A172 (cell line): ENCODE measurements around the gene NSG1. TPM values are rescaled to one million over a fixed set of nuclear protein-coding genes. Genes with fewer than 3 reads are reported as not detected.
"Not testable (repeated sequence)": the region's sequence is repeated elsewhere in the genome, so short reads cannot be mapped to it uniquely, and the experiment has no call there.

Experiments
- DNase-seq: peaks from one replicate; pipeline ENCODE4 v3.0.0-alpha.2; 2015; ENCODE audit warnings: low spot score
- total RNA-seq: library from RNA; depleted of rRNA; stranded (reverse); fragments of >200 nt; shearing (Covaris generic); gene quantifications from 2 replicates; pipeline ENCODE4 v1.2.3, GENCODE V29; 2014

The NSG1 gene
- total RNA-seq, 1 experiment from 2014 or later, result 9.2 TPM

DNA sequence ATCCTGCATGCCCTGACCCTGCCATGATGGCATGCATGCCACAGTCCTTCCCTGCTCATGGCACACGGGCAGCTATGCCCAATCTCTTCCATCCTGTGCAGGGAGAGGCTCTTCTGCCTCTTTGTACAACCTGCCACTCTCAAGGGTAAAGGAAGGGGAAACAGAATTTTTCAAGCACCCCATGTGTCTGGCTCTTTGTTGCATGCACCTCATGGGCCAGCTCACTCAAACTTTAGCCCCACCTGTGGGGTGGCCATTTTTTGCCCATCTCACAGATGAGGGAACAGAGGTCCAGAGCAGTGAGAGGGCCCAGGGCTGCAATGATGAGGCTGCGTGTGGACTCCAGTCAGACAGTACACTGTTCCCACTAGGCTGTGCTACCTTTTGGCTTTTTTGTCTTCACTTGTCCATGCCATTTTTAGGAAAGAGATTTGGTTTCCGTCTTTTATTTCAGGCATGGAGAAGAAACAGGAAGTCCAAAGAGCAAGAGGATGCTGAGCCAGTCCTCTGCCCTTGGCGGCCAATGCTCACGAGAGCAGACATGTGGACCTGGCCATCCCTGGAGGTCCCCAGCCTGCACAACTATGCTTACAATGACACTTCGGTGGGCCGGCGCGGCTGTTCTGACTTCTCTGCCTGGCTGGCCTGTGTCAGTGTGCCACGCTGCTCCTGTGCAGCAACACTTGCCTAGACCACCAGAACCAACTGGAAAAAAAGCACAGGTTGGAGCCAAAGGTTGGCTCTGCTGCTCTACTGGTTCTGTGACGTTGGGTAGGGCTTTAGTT lies 45.6 kb downstream of the NSG1 start:
- no peak for DNase-seq

- DNase-seq, result no peak
Observed at GRCh38 chr4:4433941-4434340, 47.0 kb downstream of the NSG1 start.

DNA sequence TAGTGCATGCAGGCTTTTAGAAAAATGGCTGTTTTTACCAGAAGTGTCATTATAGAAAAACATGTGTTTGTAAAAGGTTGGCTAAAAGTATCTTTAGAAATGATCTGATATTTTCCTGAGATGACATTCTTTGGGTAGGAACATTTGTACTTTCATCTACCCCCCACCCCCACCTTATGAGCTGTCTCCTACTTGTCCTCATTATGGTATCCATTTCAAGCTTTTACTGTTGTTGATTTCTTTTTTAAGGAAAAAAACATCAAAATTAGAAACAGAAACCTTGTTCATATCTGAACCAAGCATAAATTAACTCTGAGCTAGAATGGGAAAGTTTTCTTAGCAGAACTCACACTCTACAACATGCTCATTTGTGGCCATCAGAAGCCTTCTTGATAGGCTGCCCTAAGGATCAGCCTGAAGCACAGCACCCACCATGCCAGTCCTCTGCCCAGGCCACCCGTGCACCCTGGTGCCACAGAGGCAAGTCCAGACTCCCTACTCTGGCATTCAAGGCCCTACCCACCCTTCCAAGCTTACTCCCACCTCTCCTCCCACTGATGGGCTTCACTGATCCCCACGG lies 49.4 kb downstream of the NSG1 start:
- no peak for DNase-seq

- DNase-seq, result no peak
Observed at GRCh38 chr4:4437798-4438470, 51.0 kb downstream of the NSG1 start.

GRCh38 chr4:4438891-4439290 lies 52.0 kb downstream of the NSG1 start:
- no peak for DNase-seq

GRCh38 chr4:4439782-4440181 lies 52.9 kb downstream of the NSG1 start:
- DNase-seq, result no peak

DNA sequence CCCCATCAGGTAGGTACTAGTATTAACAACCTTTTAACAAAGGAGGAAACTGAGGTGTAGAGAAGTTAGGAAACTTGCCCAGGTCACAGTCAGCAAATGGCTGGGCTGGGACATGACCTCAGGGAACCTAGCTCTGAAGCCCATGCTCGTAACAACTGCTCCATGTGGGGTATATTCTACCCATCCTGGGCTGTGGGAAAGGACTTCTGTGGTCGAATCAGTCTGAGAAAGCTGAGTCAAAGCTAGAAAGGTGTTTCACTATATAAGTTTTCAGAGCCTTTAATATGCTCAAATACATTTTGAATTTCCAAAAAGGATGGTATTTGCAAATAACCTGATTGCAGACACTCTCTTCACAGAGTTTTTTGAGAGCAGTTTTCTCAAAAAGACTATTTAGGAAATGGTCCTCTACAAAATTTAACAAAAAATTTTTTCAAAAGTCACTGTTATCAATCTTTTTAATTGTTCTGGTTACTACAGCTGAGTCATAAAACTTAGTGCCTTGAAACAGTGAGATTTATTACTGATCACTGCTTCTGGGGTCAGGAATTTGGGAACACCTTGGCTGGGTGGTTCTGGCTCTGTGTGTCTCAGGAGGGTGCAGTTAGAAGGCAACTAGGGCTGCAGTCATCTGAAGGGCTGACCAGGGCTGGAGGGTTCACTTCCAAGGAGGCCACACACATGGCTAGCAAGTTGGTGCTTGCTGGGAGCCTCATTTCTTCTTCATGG lies 53.6 kb downstream of the NSG1 start:
- peak; percentile 31 for DNase-seq

GRCh38 chr4:4443821-4444220 lies 56.9 kb downstream of the NSG1 start:
- DNase-seq, result peak; percentile 72

DNA sequence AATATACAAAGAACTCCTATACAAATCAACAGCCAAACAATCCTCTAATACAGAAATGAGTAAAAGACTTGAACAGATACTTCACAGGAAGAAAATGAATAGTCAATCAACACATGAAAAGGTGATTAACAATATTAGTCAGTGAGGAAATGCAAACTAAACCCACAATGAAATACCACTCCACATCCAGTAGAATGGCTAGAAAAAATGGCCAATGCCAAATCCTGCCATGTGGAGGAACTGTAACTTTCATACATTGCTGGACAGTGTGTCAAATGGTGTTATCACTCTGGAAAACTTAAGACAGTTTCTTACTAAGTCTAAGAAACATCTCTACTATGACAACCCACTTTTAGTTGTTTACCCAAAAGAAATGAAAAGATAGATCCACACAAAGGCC lies 59.5 kb downstream of the NSG1 start:
- no peak for DNase-seq

DNA sequence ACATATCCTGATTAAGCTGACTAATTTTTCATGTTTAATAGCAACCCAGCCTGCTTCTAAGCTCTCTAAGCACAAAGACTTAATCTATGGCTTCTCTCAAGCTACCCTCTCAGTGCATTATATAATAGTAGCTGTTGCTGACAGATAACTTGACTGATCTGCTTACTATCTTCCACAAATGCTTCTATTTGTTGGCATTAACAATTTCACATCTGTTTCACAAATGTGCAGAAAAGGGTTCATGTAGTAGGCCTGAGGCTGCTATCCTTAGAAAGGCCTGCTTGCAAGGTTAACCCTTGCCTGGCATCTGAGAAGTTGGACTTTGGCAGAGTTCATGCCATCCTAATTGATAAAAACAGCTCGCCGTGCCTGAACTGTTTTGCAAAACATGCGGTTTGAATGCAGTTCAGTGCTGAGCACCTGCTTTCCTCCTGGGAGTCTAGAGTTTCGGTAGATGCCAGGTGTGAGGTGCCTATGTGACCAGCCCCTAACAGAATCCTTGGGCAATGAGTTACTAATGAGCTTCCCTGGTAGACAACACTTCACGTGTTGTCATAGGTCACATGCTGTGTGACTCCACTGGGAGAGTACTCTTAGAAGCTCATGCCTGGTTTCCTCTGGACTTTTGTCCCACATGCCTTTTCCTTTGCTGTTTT lies 68.4 kb downstream of the NSG1 start:
- no peak for DNase-seq

DNA sequence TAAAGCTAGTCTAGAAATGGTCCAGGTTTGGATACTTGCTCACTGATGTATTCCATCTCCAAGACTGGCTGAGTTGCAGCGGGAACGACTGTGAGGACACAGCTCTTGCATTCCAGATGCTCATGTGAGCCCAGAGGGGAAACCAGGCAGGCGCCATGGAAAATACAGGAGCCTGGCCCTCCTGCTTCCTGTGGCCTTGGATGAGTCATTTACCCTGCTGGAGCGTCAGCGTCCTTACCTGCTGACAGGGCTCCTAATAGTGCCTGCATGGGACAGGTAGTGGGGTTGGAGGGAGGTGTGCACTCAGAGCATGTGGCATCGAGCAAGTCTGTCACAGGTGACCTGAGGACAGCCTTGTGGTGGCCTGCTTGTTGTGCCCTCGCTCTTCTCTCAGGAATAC lies 69.4 kb downstream of the NSG1 start:
- DNase-seq, result peak; percentile 47

GRCh38 chr4:4456816-4457578 lies 70.1 kb downstream of the NSG1 start:
- DNase-seq, result no peak

GRCh38 chr4:4457803-4458553 lies 71.1 kb downstream of the NSG1 start:
- peak; percentile 46 for DNase-seq

- no peak for DNase-seq
Observed at GRCh38 chr4:4459181-4459580, 72.3 kb downstream of the NSG1 start.

GRCh38 chr4:4460759-4461158 lies 73.9 kb downstream of the NSG1 start:
- no peak for DNase-seq

DNA sequence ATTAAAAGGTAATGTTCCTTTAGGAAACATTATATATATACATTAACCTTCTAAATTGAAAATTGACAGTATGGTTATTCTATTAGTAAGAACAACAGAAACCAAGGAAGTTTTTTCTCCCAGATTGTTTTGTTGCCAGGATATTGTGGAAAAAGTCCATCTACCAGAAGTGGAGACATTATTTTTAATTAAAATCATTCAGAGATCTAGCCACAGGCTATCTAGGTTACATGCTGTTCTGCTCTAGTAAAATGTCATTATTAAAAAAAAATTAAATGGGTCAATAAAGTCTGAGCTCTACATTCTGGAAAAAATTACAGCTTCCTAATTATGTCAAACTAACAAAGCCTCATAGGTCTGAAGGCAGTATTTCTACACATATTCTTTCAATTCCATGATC lies 74.3 kb downstream of the NSG1 start:
- DNase-seq, result no peak

GRCh38 chr4:4461850-4462249 lies 74.9 kb downstream of the NSG1 start:
- no peak for DNase-seq

DNA sequence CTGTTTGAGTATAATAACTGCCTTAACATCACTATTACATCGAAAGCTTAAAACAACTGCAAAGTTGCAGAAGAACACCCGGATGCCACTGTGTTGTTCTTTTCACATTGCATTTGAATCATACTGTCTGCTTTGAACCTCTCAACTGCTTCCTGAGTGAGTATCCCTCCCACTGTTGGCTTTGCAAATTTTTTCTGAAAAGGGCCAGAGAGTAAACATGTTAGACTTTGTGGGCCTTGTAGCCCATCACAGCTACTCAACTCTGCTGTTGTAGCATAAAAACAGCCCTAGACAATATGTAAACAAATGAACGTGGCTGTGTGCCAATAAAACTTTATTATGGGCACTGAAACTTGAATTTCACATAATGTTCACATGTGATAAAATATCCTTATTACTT lies 76.1 kb downstream of the NSG1 start:
- DNase-seq, result no peak

GRCh38 chr4:4465238-4465637 lies 78.3 kb downstream of the NSG1 start:
- DNase-seq, result not testable (repeated sequence)
